Measurements from ENCODE around the gene STPG2. TPM values are rescaled to one million over a fixed set of nuclear protein-coding genes. Genes with fewer than 3 reads are reported as not detected.

STPG2 gene
- total RNA-seq (2022; extraction: Qiagen RNA extraction; ENCODE audit: low read depth) = not detected in 5 replicates

DNA sequence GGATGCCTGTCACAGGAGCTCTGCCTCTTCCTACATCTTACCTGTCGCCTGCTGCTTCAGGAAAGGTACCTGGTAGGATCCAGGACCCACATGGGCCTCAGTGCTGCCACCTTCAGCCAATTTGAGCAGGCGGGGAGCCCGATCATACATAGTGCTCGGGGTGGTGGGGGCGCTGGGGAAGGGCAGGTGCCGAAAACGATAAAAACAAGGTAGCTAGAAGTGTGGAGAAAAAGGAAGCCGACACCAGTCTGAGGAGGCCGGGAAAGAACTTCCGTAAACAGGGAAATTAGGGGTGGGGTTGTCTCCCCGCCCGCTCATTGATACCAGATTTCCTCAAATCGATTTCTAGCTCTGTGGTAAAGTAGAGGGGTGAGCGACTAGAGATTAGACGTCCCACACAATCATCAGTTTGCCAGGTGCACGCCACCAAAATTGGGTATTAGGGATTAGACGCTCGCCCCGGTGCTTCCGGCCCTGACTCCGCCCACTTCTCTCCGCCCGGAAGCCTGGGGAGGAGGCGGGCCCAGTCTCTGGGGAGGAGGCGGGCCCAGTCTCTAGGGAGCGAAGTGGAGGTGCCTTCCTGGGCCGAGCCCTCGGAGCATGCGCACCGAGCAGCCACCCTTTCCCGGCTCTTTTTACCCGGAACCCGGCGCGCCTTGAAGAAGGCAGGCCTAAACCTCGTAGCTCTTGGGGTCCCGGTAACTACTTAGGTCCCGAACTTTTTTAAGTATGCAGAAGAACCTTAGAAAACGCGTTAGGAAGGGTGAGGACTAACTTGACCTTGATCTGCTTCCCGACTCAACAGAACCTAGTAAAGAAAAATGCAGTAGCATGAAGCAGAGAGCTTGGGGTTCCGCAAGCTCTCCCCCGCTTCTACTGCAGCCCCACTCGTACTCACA is at the start of gene STPG2:
TSS of gene STPG2 (minus strand) at position 476 of the 899 bp plus-strand sequence.

Other genes starting within 250 kb of the STPG2 start
- gene RAP1GDS1, start 117.9 kb upstream of the STPG2 start, total RNA-seq (2022; extraction: Qiagen RNA extraction; ENCODE audit: low read depth) = 21.1 to 27.4 TPM (median 25.4 TPM) in 5 replicates

Measured in A549 treated with CpdA at 1 μM for 4 hours (cell line).